ENCODE results near the gene GTF2A1.

DNA sequence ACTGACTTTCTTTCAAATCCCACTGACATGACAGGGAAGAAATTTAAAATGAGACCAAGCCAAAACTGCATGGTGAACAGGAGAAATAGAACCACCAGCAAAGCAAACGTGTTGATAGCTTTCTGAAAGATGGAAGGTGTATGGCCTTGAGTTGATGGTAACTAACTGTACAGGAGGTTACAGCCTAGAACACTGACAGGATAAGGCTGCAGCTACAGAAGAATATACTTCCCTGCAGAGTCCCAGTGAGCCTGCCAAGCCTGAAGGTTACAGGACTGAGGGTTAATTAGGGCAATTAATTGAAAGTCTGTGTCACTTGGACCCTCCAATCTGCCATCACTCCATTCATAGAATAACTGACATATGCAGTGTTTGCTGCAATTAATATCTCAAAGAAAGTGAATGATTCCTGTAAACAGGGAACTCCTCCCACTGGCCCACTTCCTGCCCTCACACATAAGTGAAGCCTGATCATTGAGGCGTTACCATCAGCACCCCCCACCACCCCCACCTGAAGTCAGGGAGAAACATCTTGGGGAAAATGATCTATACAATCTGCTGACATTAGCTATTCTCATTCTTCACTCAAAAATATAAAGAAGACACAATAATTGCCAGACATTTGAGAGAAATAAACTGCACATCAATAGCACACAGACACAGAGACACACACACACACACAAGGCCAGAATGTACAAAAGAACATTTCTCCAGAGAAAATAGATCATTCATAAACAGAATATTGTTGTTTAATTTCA is 73.4 kb downstream of the GTF2A1 start:
- TF ChIP-seq EZH2phosphoT487 (IDR thresholded peaks at IDR 0.05; ENCODE audit: insufficient read depth, low read depth), result no peak
- TF ChIP-seq EZH2 (IDR thresholded peaks at IDR 0.05; ENCODE audit: insufficient read depth, poor library complexity, severe bottlenecking), result no peak
